HG03097 (cell line): ENCODE measurements around the gene TTC6.

Experiments
- ATAC-seq: cut with Tn5 transposase; IDR thresholded peaks from one replicate; pipeline ENCODE4 v1.9.1; 2021; ENCODE audit not compliant: unreplicated experiment, low FRiP score

Gene TTC6

DNA sequence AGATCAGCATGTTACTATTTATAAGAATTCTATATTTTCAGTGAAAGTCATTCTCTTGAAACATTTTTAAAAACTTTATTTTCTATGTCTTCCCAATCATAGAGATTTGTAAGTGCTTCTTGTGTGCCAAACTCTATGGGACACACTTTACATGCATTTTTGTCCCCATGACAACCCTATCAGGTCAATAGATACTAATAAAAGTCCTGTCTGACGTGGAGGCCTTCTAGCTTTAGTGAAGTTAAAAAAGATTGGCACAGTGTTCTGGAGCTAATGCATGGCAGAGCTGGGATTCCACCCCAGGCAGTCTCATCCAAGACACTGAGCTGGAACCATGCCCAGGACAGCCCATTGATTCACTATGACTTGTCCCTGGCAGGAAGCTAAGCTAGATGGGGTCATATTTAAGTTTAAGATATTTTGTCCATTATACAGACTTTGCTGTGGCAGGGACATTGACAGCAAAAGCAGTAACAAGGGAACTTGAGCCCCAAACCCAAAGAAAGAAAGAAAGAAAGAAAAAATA is 28.1 kb downstream of the TTC6 start:
- ATAC-seq: no peak

DNA sequence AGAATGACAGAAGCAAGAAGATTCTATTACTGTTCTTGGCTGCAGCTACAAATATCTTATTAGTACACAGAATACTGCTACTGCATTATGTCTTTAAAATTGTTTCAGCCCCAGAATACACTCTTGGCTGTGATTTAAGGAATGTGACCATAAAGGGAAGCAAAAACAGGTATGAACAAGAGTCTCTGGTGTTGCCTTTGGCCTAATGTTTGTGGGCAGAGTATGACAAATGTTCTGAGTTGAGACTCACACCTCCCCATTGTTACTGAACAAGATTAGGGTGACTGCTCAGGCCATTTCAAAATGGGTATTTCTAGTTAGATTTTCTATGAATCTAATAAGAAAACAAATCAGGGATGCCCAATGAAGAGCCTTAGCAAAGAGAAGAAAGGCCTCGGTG is 28.5 kb downstream of the TTC6 start:
- no peak for ATAC-seq

DNA sequence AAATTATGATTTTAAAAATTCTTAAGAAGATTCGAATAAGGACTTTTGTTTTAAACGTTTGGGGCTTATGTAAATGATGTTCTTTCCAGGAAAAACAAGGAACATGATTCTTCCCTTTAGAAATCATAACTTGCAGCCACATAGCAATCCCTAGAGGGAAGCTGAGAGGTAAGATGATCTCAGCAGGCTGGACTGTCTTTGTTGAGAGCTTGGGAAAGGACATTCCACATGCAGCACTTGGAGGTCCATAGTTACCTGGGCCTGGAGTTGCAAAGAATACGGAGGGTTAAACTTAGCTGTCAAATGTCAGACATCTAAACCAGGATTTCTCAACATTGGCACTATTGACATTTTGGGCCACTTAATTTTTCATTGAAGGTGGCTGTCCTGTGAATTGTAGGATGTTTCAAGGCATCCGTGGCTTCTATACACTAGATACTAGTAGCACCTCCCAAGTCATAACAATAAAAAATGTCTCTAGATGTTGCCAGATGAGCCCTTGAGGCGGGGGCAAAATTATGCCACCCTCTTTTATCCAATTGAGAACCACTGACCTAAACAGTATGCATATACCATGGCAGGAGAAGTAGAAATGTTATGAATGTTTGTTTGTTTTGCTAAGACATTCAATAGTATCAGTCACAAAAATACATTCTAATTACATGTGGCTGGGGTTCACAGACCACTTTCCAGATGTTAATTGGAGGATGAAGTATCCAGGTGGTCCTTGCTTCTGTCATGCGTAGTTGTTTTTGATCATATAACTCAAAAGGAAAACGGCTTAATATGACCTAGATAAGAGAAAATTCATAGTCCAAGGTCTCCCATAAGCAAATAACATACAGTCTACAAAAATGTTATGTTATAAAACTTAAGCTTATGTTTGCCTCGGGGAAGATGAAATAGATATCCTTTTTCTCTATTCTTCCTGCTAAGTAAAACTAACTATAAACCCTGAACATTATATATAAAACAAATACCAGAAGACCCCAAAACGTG is 30.5 kb downstream of the TTC6 start:
- ATAC-seq: no peak

DNA sequence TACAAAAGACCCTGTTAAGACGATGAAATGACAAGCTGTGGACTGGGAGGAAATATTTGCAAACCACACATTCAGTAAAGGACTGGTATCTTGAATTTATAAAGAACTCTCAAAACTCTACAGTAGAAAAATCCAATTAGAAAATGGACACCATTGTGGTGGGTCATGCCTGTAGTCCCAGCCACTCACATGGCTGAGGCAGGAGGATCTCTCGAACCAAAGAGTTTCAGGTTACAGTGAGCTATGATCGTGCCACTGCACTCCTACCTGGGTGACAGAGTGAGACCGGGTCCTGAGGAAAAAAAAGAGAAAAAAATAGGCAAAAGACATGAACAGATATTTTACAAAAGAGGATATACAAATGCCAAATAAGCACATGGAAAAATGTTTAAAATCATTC is 41.9 kb downstream of the TTC6 start:
- ATAC-seq: no peak

DNA sequence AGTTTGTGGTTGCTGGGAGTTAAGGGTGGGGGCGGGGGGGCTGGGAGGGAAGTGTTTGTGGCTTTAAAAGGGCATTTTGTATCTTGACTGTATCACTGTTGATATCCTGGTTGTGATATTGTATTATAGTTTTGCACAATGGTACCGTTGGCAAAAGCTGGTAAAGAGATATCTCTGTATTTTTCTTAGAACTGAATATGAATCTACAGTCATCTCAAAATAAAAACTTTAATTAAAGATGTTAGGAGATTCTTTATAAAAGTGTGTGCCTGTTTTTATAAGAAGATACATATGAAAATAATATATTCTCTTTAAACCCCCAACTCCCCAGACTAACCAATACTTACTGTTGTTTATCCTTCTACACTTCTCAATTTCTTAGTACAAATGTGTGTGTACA is 43.2 kb downstream of the TTC6 start:
- ATAC-seq: no peak

DNA sequence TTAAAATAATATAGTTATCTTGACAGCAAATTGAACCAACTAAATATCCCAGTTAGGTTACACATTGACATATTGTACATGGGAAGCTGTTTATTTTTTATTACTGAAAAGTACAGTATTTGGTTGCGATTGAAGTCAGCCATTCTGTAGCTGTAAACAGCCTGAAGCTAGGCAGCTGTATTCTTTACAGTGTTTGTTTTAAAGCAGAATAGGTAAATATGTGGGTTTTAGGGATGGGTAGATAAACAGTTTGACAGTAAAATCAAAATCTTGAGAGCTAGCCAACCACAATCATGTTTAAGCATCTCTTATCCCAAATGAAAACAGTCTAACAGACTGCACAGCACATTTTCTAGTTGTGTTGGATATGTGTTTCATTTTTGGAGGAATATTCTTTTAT is 45.7 kb downstream of the TTC6 start:
- no peak for ATAC-seq

DNA sequence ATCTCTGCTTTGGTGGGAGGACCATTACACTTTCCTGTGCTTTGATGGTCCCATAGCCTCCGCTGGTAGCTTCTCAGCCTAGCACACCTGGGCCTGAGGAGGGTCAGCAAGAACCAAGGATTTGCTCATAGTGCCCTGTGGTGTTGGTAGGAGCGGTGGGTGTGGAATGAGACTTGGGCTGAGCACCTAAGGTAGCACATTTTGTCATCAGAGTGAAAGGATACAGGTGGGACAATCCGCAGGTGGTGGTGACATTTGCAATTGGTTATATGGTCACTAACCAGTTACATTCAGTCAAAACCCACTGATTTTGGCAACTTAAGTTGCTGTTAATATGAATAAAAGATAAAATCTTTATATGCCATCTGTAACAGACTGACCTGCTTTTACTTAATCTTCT is 46.7 kb downstream of the TTC6 start:
- no peak for ATAC-seq

DNA sequence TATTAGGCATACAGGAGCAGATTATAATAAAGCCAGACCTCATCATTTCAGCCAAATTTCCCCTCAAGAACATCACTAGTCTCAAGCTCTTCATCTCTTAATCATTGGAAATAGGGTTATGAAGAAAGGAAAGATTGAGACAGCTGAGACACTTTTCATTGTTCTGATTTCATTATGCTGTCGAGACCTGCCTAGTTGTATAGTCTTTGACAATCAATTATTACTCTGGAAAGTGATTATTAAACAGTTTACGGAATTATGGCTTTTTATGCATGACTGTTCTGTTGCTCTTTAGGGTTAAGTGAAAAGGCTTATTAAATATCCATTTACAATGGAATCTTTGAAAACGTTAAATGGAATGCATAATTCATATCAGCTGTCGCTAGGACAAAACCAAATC is 48.3 kb downstream of the TTC6 start:
- ATAC-seq: no peak
